Activated CD8-positive, alpha-beta memory T cell treated with anti-CD3 and anti-CD28 coated beads, Interleukin-2, amount 50 U/mL, for 4 hours (primary cell): ENCODE results near the gene PAFAH2.
"Not testable (repeated sequence)": the region's sequence is repeated elsewhere in the genome, so short reads cannot be mapped to it uniquely, and the experiment has no call there.

Experiments
- DNase-seq: peaks from one replicate; pipeline ENCODE4 v3.0.0-alpha.2; 2020

PAFAH2 gene

GRCh38 chr1:25979210-25979609, 18.7 kb downstream of the PAFAH2 start:
- no peak for DNase-seq

GRCh38 chr1:25978403-25978802, 19.5 kb downstream of the PAFAH2 start:
- no peak for DNase-seq

- no peak for DNase-seq
These were observed 20.1 kb downstream of the PAFAH2 start for GRCh38 chr1:25977801-25978200.

GRCh38 chr1:25973610-25974321, 24.1 kb downstream of the PAFAH2 start:
- no peak for DNase-seq

- no peak for DNase-seq
These were observed 26.1 kb downstream of the PAFAH2 start for GRCh38 chr1:25971811-25972180.

- no peak for DNase-seq
These were observed 26.6 kb downstream of the PAFAH2 start for GRCh38 chr1:25971066-25971810.

- no peak for DNase-seq
These were observed 30.6 kb downstream of the PAFAH2 start for GRCh38 chr1:25967308-25967707.

- DNase-seq = no peak
These were observed 38.3 kb downstream of the PAFAH2 start for GRCh38 chr1:25959611-25960010.

- no peak for DNase-seq
These were observed 39.4 kb downstream of the PAFAH2 start for GRCh38 chr1:25958465-25958864.

- DNase-seq = no peak
These were observed 42.3 kb downstream of the PAFAH2 start for GRCh38 chr1:25955553-25955952.

GRCh38 chr1:25954282-25954938, 43.5 kb downstream of the PAFAH2 start:
- no peak for DNase-seq

- no peak for DNase-seq
These were observed 44.9 kb downstream of the PAFAH2 start for GRCh38 chr1:25952841-25953401.

GRCh38 chr1:25948641-25949040, 49.2 kb downstream of the PAFAH2 start:
- DNase-seq = no peak

GRCh38 chr1:25947027-25947426, 50.8 kb downstream of the PAFAH2 start:
- DNase-seq = no peak

- DNase-seq = no peak
These were observed 52.1 kb downstream of the PAFAH2 start for GRCh38 chr1:25945761-25946160.

GRCh38 chr1:25944986-25945385, 52.9 kb downstream of the PAFAH2 start:
- DNase-seq = no peak

GRCh38 chr1:25943511-25943910, 54.4 kb downstream of the PAFAH2 start:
- not testable (repeated sequence) for DNase-seq

- DNase-seq = no peak
These were observed 60.9 kb downstream of the PAFAH2 start for GRCh38 chr1:25936947-25937346.

- DNase-seq = no peak
These were observed 64.1 kb downstream of the PAFAH2 start for GRCh38 chr1:25933479-25934365.

- not testable (repeated sequence) for DNase-seq
These were observed 65.0 kb downstream of the PAFAH2 start for GRCh38 chr1:25932811-25933400.

GRCh38 chr1:25932321-25932720, 65.5 kb downstream of the PAFAH2 start:
- DNase-seq = no peak

- no peak for DNase-seq
These were observed 68.8 kb downstream of the PAFAH2 start for GRCh38 chr1:25929016-25929415.
